ENCODE measurements around the gene DAPK3.
"Not testable (repeated sequence)": the region's sequence is repeated elsewhere in the genome, so short reads cannot be mapped to it uniquely, and the experiment has no call there.

Gene DAPK3

GRCh38 chr19:3975637-3976087, 4.8 kb upstream of the DAPK3 start:
- no peak for DNase-seq (ENCODE audit: extremely low read depth, low read depth)
- TF ChIP-seq CTCF (IDR thresholded peaks at IDR 0.05; ENCODE audit: low read depth, low read length, missing control alignments), result no peak
- H3K4me3 ChIP-seq (replicated peaks; ENCODE audit: low read depth, low read length), result no peak overlapping the region

GRCh38 chr19:3975144-3975543, 4.2 kb upstream of the DAPK3 start:
- no peak for TF ChIP-seq CTCF (IDR thresholded peaks at IDR 0.05; ENCODE audit: low read depth, low read length, missing control alignments)
- no peak for DNase-seq (ENCODE audit: extremely low read depth, low read depth)
- H3K4me3 ChIP-seq (replicated peaks; ENCODE audit: low read depth, low read length), result no peak overlapping the region

GRCh38 chr19:3970313-3970807, 539 bp downstream of the DAPK3 start:
- H3K4me3 ChIP-seq (replicated peaks; ENCODE audit: low read depth, low read length), result peak overlapping the region; percentile 84
- DNase-seq (ENCODE audit: extremely low read depth, low read depth), result no peak
- no peak for TF ChIP-seq CTCF (IDR thresholded peaks at IDR 0.05; ENCODE audit: low read depth, low read length, missing control alignments)

- H3K4me3 ChIP-seq (replicated peaks; ENCODE audit: low read depth, low read length), result peak overlapping the region; percentile 84
- no peak for DNase-seq (ENCODE audit: extremely low read depth, low read depth)
- peak; percentile 23 for TF ChIP-seq CTCF (IDR thresholded peaks at IDR 0.05; ENCODE audit: low read depth, low read length, missing control alignments)
These were observed 1.2 kb downstream of the DAPK3 start for GRCh38 chr19:3969435-3970312.

- DNase-seq (ENCODE audit: extremely low read depth, low read depth), result peak; percentile 100
- TF ChIP-seq CTCF (IDR thresholded peaks at IDR 0.05; ENCODE audit: low read depth, low read length, missing control alignments), result no peak
- H3K4me3 ChIP-seq (replicated peaks; ENCODE audit: low read depth, low read length), result peak overlapping the region; percentile 84
These were observed 2.1 kb downstream of the DAPK3 start for GRCh38 chr19:3968556-3969434.

- DNase-seq (ENCODE audit: extremely low read depth, low read depth), result not testable (repeated sequence)
- 0 out of 2 replicates have a peak overlapping the region, but pooled peaks have one; percentile 4 for H3K4me3 ChIP-seq (replicated peaks; ENCODE audit: low read depth, low read length)
These were observed 2.9 kb downstream of the DAPK3 start for GRCh38 chr19:3967983-3968382.

Data from HFF-Myc (cell line).